NOMO-1 (cell line): Measurements from ENCODE around the gene SH2D3C.
"Not testable (repeated sequence)": the region's sequence is repeated elsewhere in the genome, so short reads cannot be mapped to it uniquely, and the experiment has no call there.

Experiments used
- DNase-seq, 2 experiments: peaks; one replicate each; lab custom pipeline; 2025; ENCODE audit not compliant: unreplicated experiment in 2 of 2; lab: John Stamatoyannopoulos, UW

The SH2D3C gene

DNA sequence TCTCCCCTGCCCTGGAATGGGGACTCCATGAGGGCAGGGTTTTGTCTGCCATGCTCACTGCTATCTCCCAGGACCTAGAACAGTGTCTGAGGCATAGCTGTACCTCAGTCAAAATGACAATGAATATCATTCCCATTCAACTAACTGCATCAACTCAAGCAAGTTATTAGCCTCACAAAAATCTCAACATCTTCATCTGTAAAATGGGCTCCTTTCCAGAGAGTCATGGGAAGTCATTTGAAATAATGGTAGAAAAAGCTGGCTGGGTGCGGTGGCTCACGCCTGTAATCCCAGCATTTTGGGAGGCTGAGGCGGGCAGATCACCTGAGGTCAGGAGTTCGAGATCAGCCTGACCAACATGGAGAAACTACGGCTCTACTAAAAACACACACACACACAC lies 9.4 kb downstream of the SH2D3C start:
- DNase-seq, result no peak

DNA sequence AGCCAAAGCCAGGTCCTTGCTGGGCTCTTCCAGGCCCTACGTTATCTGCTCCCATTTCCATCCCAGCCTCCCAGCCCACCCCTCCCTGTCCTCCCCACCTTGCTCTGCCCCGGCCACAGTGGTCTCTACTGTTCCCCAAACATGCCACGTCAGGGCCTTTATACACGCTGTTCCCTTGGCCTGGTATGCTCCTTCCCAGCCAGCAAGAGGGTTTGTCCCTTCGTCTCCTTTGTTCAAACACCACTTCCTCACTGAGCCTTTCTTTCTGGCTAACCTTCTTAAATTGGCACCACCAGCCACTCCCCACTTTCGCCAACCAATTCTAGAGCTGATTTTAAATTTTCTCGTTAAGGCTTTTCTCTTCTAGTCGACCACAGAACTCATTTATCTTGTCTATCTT lies 9.8 kb downstream of the SH2D3C start:
- no peak for DNase-seq

DNA sequence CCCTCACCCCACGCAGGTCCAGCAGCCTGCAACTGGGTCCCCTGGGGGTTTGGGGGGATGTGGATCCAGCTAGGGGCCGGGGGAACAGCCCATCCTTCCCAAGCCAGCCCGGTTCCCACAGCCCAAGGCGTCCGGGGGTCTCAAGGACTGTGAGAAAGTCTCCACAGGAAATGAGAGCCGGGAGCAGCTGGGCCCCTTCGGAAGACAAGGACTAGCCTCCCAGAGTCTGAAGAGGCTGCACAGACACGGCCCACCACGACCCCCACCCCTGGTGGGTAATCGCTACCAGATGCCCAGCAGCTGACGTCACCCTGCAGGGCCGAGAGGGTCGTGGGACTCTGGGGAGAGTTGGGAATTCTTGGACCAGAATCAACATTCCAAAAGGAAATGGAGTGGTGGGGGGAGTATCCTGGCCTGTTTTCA lies 10.5 kb downstream of the SH2D3C start:
- DNase-seq, result no peak

GRCh38 chr9:127767410-127767809 lies 11.1 kb downstream of the SH2D3C start:
- no peak for DNase-seq

DNA sequence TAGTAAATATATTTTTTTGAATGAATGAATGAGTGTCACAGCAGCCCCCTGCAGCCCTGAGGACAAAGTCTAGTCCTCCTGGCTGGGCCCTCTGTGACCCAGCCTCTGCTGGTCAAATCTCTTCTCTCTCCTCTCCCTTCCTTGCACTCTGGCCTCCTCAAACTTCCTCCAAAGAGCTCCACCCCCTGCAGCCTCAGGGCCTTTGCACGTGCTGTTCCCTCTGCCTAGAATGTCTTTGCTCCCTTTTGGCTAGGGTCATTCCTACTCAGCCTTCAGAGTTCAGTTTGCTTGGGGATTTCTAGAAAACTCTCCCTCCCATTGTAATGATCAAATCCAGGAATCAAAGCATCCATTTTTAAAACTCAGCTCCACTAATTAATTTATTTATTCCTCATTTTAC lies 13.0 kb downstream of the SH2D3C start:
- no peak for DNase-seq

GRCh38 chr9:127763918-127764384 lies 14.5 kb downstream of the SH2D3C start:
- no peak for DNase-seq

- no peak for DNase-seq
These were observed 16.3 kb downstream of the SH2D3C start for GRCh38 chr9:127762111-127762676.

GRCh38 chr9:127761491-127761956 lies 16.9 kb downstream of the SH2D3C start:
- DNase-seq, result no peak

- DNase-seq, result no peak
These were observed 17.4 kb downstream of the SH2D3C start for GRCh38 chr9:127761061-127761460.

DNA sequence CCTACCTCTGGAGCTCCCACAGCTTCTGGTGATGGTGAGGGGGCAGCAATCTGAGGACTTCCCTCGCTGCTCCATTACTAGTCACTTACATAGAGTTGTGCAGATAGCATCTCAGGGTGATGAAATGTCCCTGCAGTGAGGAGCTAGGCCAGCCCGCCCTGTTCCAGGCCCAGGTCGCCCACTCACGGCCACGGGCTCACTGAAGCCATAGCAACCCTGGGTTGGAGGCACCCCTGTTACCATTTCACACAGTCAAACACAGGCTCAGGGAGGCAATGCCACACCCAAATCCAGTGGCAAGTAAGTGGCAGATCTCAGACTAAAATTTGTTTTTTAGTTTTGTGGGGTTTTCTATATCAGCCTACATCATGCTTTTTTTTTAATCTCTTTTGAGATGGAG lies 19.6 kb downstream of the SH2D3C start:
- DNase-seq, result no peak

DNA sequence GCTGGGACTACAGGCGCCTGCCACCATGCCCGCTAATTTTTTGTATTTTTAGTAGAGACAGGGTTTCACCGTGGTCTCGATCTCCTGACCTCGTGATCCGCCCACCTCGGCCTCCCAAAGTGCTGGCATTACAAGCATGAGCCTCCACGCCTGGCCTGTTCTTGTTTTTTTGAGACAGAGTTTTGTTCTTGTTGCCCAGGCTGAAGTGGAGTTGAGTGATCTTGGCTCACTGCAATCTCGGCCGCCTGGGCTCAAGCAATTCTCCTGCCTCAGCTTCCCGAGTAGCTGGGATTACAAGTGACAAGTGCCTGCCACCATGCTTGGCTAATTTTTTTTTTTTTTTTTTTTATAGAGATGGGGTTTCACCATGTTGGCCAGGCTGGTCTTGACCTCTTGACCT lies 21.7 kb downstream of the SH2D3C start:
- DNase-seq, result not testable (repeated sequence)

DNA sequence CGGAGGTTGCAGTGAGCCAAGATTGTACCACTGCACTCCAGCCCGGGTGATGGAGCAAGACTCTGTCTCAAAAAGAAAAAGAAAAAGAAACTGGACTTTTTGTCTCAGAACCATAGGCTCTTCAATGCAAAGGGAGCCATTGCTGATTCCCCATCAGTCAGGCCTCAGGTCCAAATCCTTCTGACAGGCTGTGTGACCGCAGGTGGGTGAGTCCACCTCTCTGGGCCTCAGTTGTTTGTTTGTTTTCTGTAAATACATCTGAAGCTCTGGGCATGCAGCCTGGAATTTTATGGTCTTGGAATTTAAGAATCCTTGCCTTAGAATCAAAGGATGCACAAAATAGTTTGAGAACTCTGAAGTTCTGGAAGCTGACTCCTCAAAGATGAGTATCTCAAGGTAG lies 22.2 kb downstream of the SH2D3C start:
- DNase-seq, result no peak

- DNase-seq, result no peak
These were observed 23.1 kb downstream of the SH2D3C start for GRCh38 chr9:127755061-127756060.

- DNase-seq, result no peak
These were observed 24.1 kb downstream of the SH2D3C start for GRCh38 chr9:127754099-127755060.

- no peak for DNase-seq
These were observed 24.8 kb downstream of the SH2D3C start for GRCh38 chr9:127753622-127754021.

GRCh38 chr9:127753148-127753547 lies 25.3 kb downstream of the SH2D3C start:
- DNase-seq, result no peak

GRCh38 chr9:127751269-127752054 lies 27.0 kb downstream of the SH2D3C start:
- no peak for DNase-seq

DNA sequence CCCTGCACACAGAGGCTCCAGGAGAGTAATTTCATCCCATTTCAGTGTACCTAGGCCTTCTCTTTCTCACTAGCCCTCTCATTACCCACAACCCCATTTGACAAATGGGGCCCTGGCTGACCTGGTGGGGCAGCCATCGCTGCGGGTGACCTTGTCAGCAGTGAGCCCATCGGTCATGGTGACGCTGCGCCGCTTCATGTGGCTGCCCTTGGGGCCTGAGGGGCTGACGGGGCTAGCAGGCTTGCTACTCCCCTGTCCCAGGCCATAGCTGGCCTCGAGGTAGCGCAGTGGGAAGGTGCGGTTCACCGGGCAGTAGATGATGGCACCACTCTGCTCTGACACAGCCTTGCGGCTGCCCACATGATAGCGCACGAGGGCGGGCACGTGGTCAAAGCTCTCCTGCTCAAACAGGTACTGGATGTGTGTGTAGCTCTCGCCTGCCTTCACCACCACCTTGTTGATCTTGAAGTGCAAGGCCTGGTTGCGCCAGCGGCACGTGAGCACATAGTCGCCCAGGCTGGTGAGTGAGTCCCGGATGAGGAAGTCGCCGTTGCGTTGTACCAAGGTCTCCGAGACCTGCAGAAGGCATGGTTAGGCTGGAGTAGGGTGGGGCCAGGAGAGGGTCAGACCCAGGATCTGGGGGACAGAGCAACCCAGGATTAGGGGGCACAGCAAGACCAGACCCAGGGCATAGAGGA lies 29.2 kb downstream of the SH2D3C start:
- no peak for DNase-seq

DNA sequence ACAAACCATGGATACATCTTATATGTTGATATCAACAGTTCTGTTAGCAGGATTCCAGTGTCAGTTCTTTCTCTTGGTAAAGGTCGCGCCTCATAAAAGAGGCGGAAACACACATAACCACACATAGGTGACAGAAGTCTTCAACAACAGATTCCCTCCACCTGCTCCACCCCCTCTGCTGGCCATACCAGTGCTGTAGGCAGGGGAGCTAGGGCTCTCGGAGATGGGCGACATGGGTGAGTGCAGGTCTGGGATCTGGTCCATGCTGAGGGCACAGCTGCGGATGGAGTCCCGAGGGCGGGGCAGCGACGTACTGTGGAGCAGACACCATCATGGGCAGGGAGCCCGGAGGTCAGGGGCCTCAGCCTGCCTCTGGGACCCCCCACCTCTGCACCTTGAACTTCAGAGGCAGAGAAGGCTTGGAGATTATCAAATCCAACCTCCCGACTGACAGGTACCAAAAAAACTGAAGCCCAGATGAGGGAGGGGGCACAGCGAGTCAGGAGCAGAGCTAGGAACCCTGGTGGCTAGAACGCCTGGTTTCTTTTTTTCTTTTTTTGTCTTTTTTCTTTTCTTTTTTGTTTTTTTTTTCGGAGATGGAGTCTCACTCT lies 31.4 kb downstream of the SH2D3C start:
- DNase-seq, result no peak
